Fibroblast of mammary gland (primary cell): ENCODE results near the gene TBL1X.
A peak's percentile ranks its signal among the peaks of the same experiment; 100 is the strongest.

Experiments
- DNase-seq: peaks from one replicate; pipeline ENCODE4 v3.0.0-alpha.2; 2010; ENCODE audit warnings: low read depth
- H3K4me3 ChIP-seq: 2 replicates; pipeline ENCODE4 v1.5.1; 2011; ENCODE audit warnings: low read depth, mild to moderate bottlenecking, low read length, moderate library complexity; ENCODE audit not compliant: control insufficient read depth
- CTCF ChIP-seq: conservative IDR thresholded peaks from 2 replicates; pipeline ENCODE4 v1.5.1; 2011; ENCODE audit warnings: low read depth, low read length, inconsistent platforms; ENCODE audit not compliant: control insufficient read depth, insufficient read depth

TBL1X gene

GRCh38 chrX:9573282-9574106 lies 108.6 kb downstream of the TBL1X start:
- TF ChIP-seq CTCF = no peak
- H3K4me3 ChIP-seq = no peak overlapping the region
- no peak for DNase-seq

- TF ChIP-seq CTCF = no peak
Observed at GRCh38 chrX:9576059-9576458, 111.2 kb downstream of the TBL1X start.

GRCh38 chrX:9577555-9577954 lies 112.7 kb downstream of the TBL1X start:
- H3K4me3 ChIP-seq = no peak overlapping the region
- no peak for TF ChIP-seq CTCF
- no peak for DNase-seq

More at GRCh38 chrX:9576059-9576458, 111.2 kb downstream of the TBL1X start:
- no peak overlapping the region for H3K4me3 ChIP-seq
- no peak for DNase-seq

GRCh38 chrX:9578083-9578779 lies 113.4 kb downstream of the TBL1X start:
- TF ChIP-seq CTCF = no peak
- no peak for DNase-seq
- no peak overlapping the region for H3K4me3 ChIP-seq

GRCh38 chrX:9581771-9582385 lies 117.0 kb downstream of the TBL1X start:
- no peak overlapping the region for H3K4me3 ChIP-seq
- no peak for TF ChIP-seq CTCF
- peak; percentile 20 for DNase-seq

GRCh38 chrX:9582956-9583355 lies 118.1 kb downstream of the TBL1X start:
- no peak for DNase-seq
- H3K4me3 ChIP-seq = no peak overlapping the region
- TF ChIP-seq CTCF = no peak
